Liver (tissue), 9 donors: ENCODE data around the gene SPINK13. TPM values are rescaled to one million over a fixed set of nuclear protein-coding genes. Genes with fewer than 3 reads are reported as not detected.

Experiments
- DNase-seq: peaks from one replicate; pipeline ENCODE4 v3.0.0-alpha.2; 2017; ENCODE audit warnings: low spot score
- H3K27ac ChIP-seq, 2 donors: one replicate each; pipeline ENCODE4 v1.7.0; 2013; ENCODE audit warnings: inconsistent platforms in 2 of 2, low read length in 2 of 2, control low read depth in 1 of 2, low read depth in 1 of 2, mild to moderate bottlenecking in 1 of 2
- H3K27me3 ChIP-seq, 4 donors: one replicate each; pipeline versions ENCODE4 v1.6.1 to v1.7.0; 2013; ENCODE audit warnings: low read length in 3 of 4, inconsistent platforms in 1 of 4, mild to moderate bottlenecking in 1 of 4, moderate library complexity in 1 of 4; ENCODE audit not compliant: control insufficient read depth in 4 of 4, insufficient read depth in 4 of 4
- H3K36me3 ChIP-seq, 4 donors: one replicate each; pipeline versions ENCODE4 v1.6.1 to v1.7.0; 2013; ENCODE audit warnings: low read length in 3 of 4, mild to moderate bottlenecking in 3 of 4, low read depth in 1 of 4, moderate library complexity in 1 of 4; ENCODE audit not compliant: control insufficient read depth in 4 of 4, insufficient read depth in 3 of 4
- H3K4me1 ChIP-seq, 4 donors: one replicate each; pipeline versions ENCODE4 v1.6.1 to v1.7.0; 2013; ENCODE audit warnings: low read length in 3 of 4, mild to moderate bottlenecking in 3 of 4, moderate library complexity in 1 of 4; ENCODE audit not compliant: control insufficient read depth in 4 of 4, insufficient read depth in 4 of 4
- H3K4me3 ChIP-seq, 3 donors: one replicate each; pipeline versions ENCODE4 v1.6.1 to v1.7.0; 2013; ENCODE audit warnings: low read length in 3 of 3, control low read depth in 1 of 3, low read depth in 1 of 3, mild to moderate bottlenecking in 1 of 3
- H3K9ac ChIP-seq, 2 donors: one replicate each; pipeline ENCODE4 v1.7.0; 2013; ENCODE audit warnings: low read length in 2 of 2, mild to moderate bottlenecking in 2 of 2, moderate library complexity in 2 of 2, control low read depth in 1 of 2, low read depth in 1 of 2
- H3K9me3 ChIP-seq, 4 donors: one replicate each; pipeline versions ENCODE4 v1.6.1 to v1.7.0; 2013; ENCODE audit warnings: low read length in 3 of 4; ENCODE audit not compliant: control insufficient read depth in 4 of 4
- EGR1 ChIP-seq, 2 donors: IDR thresholded peaks; 2 replicates each; pipeline ENCODE4 v1.6.1; 2016 to 2018; ENCODE audit warnings: antibody characterized with exemption in 2 of 2, low read depth in 2 of 2
- FOXA1 ChIP-seq: IDR thresholded peaks from 2 replicates; pipeline ENCODE4 v1.6.1; 2016; ENCODE audit warnings: antibody characterized with exemption
- FOXA2 ChIP-seq: IDR thresholded peaks from 2 replicates; pipeline ENCODE4 v1.6.1; 2016; ENCODE audit warnings: antibody characterized with exemption
- GABPA ChIP-seq, 2 donors: IDR thresholded peaks in 1 of 2; conservative IDR thresholded peaks in 1 of 2; 2 replicates each; pipeline ENCODE4 v1.6.1; 2016; ENCODE audit warnings: antibody characterized with exemption in 2 of 2, mild to moderate bottlenecking in 1 of 2, moderate library complexity in 1 of 2
- HNF4A ChIP-seq, 2 donors: conservative IDR thresholded peaks; 2 replicates each; pipeline ENCODE4 v1.6.1; 2016; ENCODE audit warnings: antibody characterized with exemption in 2 of 2, mild to moderate bottlenecking in 2 of 2
- HNF4G ChIP-seq: IDR thresholded peaks from 2 replicates; pipeline ENCODE4 v1.6.1; 2016; ENCODE audit warnings: antibody characterized with exemption
- JUND ChIP-seq, 2 donors: IDR thresholded peaks; 2 replicates each; pipeline ENCODE4 v1.6.1; 2016; ENCODE audit warnings: antibody characterized with exemption in 2 of 2
- NR2F2 ChIP-seq: IDR thresholded peaks from 2 replicates; pipeline ENCODE4 v1.6.1; 2016; ENCODE audit warnings: antibody characterized with exemption
- RAD21 ChIP-seq, 2 donors: IDR thresholded peaks; 2 replicates each; pipeline ENCODE4 v1.6.1; 2016; ENCODE audit warnings: antibody characterized with exemption in 2 of 2, mild to moderate bottlenecking in 2 of 2
- RXRA ChIP-seq, 2 donors: IDR thresholded peaks; 2 replicates each; pipeline ENCODE4 v1.6.1; 2017 to 2018; ENCODE audit warnings: antibody characterized with exemption in 2 of 2, mild to moderate bottlenecking in 1 of 2
- SP1 ChIP-seq: IDR thresholded peaks from 2 replicates; pipeline ENCODE4 v1.6.1; 2018; ENCODE audit warnings: antibody characterized with exemption, mild to moderate bottlenecking
- TAF1 ChIP-seq: conservative IDR thresholded peaks from 2 replicates; pipeline ENCODE4 v1.6.1; 2016; ENCODE audit warnings: antibody characterized with exemption, mild to moderate bottlenecking
- YY1 ChIP-seq: IDR thresholded peaks from 2 replicates; pipeline ENCODE4 v1.6.1; 2016; ENCODE audit warnings: antibody characterized with exemption, mild to moderate bottlenecking
- WGBS: extraction: QIAGEN DNeasy Blood & Tissue Kit; methylation state at CpG from one replicate; pipeline ENCODE4 v1.1.7; 2013; 5-methylcytosine and 5-hydroxymethylcytosine counted together
- polyA plus RNA-seq, 2 donors: library from polyadenylated mRNA; stranded (reverse) in 1 of 2; unstranded in 1 of 2; fragments of 200-250 nt in 1 of 2; fragments of >200 nt in 1 of 2; fragmentation: Nextera tagmentation in 1 of 2; extraction: Ambion mirVana in 1 of 2; gene quantifications; one replicate each; pipeline versions ENCODE4 v1.2.1 to v1.2.3, GENCODE V29; 2013 to 2015
- total RNA-seq, 2 donors: library from RNA; depleted of rRNA; stranded (reverse); fragments of >200 nt; gene quantifications; one replicate each; pipeline ENCODE4 v1.2.3, GENCODE V29; 2014
- TF ChIP-seq, protein P1 (sequence below): fragments of 150-350 bp; IDR thresholded peaks from 2 replicates; pipeline ENCODE4 v1.5.1; 2017; ENCODE audit warnings: improper control_type of control experiment, low read depth, low read length; ENCODE audit not compliant: missing input control
- TF ChIP-seq, protein P2 (sequence below): IDR thresholded peaks from 2 replicates; pipeline ENCODE4 v1.6.1; 2016; ENCODE audit warnings: antibody characterized with exemption
- TF ChIP-seq, protein P3 (sequence below): IDR thresholded peaks from 2 replicates; pipeline ENCODE4 v1.6.1; 2016; ENCODE audit warnings: antibody characterized with exemption, mild to moderate bottlenecking
- TF ChIP-seq, protein P4 (sequence below): IDR thresholded peaks from 2 replicates; pipeline ENCODE4 v1.6.1; 2016; ENCODE audit warnings: antibody characterized with exemption
- TF ChIP-seq, protein P5 (sequence below): IDR thresholded peaks from 2 replicates; pipeline ENCODE4 v1.6.1; 2016; ENCODE audit warnings: antibody characterized with exemption
- donor health status: healthy.
- donor health status: healthy.
- donor health status: healthy.
- donor health status: healthy.
- donor health status: healthy.

SPINK13 gene
- total and polyA plus RNA-seq, 4 donors = not detected

DNA sequence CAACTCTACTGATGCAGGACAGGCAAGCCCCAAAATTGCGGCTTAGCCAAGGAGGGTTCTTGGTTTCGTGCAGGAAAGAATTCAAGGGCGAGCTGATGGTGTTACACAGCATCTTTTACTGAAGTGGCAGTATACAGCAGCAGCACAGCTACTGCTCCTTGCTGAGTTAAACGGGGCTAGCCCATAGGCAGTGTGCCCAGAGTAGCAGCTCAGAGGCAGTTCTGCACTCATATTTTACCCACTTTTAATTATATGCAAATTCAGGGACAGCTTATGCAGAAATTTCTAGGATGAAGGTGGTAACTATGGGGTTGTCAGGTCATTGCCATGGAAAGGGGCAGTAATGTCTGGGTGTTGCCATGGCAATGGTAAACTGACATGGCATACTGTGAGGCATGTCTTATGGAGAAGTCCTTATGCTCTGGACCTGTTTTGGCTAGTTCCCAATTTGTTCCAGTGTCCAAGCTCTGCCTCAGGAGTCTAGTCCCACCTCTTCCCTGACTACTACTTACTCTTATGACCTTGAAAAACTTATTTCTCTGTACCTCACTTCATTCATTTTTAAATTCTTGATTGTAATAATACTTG lies 64.8 kb downstream of the SPINK13 start:
- DNase-seq = no peak
- H3K36me3 ChIP-seq = peaks cover 0 to 2% (median 0%) of the 10 kb centered on the region in 4 donors
- no peak overlapping the region for H3K27ac ChIP-seq
- H3K27me3 ChIP-seq = no peaks in the 10 kb centered on the region
- H3K9ac ChIP-seq = no peak overlapping the region
- H3K4me3 ChIP-seq = no peak overlapping the region
- no peaks in the 10 kb centered on the region for H3K4me1 ChIP-seq
- no peaks in the 10 kb centered on the region for H3K9me3 ChIP-seq
- WGBS = 91% methylated on average over 4 of the region's 4 CpGs
- TF ChIP-seq, protein P1, sequence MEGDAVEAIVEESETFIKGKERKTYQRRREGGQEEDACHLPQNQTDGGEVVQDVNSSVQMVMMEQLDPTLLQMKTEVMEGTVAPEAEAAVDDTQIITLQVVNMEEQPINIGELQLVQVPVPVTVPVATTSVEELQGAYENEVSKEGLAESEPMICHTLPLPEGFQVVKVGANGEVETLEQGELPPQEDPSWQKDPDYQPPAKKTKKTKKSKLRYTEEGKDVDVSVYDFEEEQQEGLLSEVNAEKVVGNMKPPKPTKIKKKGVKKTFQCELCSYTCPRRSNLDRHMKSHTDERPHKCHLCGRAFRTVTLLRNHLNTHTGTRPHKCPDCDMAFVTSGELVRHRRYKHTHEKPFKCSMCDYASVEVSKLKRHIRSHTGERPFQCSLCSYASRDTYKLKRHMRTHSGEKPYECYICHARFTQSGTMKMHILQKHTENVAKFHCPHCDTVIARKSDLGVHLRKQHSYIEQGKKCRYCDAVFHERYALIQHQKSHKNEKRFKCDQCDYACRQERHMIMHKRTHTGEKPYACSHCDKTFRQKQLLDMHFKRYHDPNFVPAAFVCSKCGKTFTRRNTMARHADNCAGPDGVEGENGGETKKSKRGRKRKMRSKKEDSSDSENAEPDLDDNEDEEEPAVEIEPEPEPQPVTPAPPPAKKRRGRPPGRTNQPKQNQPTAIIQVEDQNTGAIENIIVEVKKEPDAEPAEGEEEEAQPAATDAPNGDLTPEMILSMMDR = no peak
- TF ChIP-seq, protein P2, sequence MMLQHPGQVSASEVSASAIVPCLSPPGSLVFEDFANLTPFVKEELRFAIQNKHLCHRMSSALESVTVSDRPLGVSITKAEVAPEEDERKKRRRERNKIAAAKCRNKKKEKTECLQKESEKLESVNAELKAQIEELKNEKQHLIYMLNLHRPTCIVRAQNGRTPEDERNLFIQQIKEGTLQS = no peak
- TF ChIP-seq EGR1 (IDR thresholded peaks at IDR 0.05; ENCODE audit: low read depth in 2 of 2) (no peak), YY1 (no peak), RAD21 (IDR thresholded peaks at IDR 0.05) (no peak), HNF4G (no peak), JUND (IDR thresholded peaks at IDR 0.05) (no peak), FOXA1 (no peak), TAF1 (no peak), SP1 (no peak), RXRA (IDR thresholded peaks at IDR 0.05) (no peak), GABPA (IDR thresholded peaks at IDR 0.05 in 1 of 2, conservative IDR thresholded peaks at IDR 0.05 in 1 of 2) (no peak), HNF4A (conservative IDR thresholded peaks at IDR 0.05) (no peak), NR2F2 (no peak), FOXA2 (no peak)
- TF ChIP-seq, protein P3, sequence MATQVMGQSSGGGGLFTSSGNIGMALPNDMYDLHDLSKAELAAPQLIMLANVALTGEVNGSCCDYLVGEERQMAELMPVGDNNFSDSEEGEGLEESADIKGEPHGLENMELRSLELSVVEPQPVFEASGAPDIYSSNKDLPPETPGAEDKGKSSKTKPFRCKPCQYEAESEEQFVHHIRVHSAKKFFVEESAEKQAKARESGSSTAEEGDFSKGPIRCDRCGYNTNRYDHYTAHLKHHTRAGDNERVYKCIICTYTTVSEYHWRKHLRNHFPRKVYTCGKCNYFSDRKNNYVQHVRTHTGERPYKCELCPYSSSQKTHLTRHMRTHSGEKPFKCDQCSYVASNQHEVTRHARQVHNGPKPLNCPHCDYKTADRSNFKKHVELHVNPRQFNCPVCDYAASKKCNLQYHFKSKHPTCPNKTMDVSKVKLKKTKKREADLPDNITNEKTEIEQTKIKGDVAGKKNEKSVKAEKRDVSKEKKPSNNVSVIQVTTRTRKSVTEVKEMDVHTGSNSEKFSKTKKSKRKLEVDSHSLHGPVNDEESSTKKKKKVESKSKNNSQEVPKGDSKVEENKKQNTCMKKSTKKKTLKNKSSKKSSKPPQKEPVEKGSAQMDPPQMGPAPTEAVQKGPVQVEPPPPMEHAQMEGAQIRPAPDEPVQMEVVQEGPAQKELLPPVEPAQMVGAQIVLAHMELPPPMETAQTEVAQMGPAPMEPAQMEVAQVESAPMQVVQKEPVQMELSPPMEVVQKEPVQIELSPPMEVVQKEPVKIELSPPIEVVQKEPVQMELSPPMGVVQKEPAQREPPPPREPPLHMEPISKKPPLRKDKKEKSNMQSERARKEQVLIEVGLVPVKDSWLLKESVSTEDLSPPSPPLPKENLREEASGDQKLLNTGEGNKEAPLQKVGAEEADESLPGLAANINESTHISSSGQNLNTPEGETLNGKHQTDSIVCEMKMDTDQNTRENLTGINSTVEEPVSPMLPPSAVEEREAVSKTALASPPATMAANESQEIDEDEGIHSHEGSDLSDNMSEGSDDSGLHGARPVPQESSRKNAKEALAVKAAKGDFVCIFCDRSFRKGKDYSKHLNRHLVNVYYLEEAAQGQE = no peak
- TF ChIP-seq, protein P4, sequence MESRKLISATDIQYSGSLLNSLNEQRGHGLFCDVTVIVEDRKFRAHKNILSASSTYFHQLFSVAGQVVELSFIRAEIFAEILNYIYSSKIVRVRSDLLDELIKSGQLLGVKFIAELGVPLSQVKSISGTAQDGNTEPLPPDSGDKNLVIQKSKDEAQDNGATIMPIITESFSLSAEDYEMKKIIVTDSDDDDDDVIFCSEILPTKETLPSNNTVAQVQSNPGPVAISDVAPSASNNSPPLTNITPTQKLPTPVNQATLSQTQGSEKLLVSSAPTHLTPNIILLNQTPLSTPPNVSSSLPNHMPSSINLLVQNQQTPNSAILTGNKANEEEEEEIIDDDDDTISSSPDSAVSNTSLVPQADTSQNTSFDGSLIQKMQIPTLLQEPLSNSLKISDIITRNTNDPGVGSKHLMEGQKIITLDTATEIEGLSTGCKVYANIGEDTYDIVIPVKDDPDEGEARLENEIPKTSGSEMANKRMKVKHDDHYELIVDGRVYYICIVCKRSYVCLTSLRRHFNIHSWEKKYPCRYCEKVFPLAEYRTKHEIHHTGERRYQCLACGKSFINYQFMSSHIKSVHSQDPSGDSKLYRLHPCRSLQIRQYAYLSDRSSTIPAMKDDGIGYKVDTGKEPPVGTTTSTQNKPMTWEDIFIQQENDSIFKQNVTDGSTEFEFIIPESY = no peak
- TF ChIP-seq, protein P5, sequence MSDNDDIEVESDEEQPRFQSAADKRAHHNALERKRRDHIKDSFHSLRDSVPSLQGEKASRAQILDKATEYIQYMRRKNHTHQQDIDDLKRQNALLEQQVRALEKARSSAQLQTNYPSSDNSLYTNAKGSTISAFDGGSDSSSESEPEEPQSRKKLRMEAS = no peak
